ENCODE results near the gene LYZL1. TPM values are rescaled to one million over a fixed set of nuclear protein-coding genes. Genes with fewer than 3 reads are reported as not detected.
"Not testable (repeated sequence)": the region's sequence is repeated elsewhere in the genome, so short reads cannot be mapped to it uniquely, and the experiment has no call there.

LYZL1 gene
- total RNA-seq (not detected in 2 replicates), polyA plus RNA-seq (not detected in 2 replicates), polyA minus RNA-seq (ENCODE audit: low replicate concordance) (not detected in 2 replicates)
- polyA plus RNA-seq (2012) = not detected in 2 replicates

- not testable (repeated sequence) for H3K4me3 ChIP-seq (replicated peaks in 1 of 4; ENCODE audit: control extremely low read depth in 1 of 4, insufficient read depth in 1 of 4, low read depth in 3 of 4, low read length in 4 of 4)
Measured at GRCh38 chr10:29288906-29289305, at the start of gene LYZL1. TSS of gene LYZL1 (plus strand) at chr10:29289070. CDS start at chr10:29291868, 2,798 bp downstream.

GRCh38 chr10:29239569-29240472 lies 49.0 kb upstream of the LYZL1 start:
- peak in 1 of 2 donors; percentile 31 for DNase-seq (ENCODE audit: low read depth in 2 of 2)
- Histone ChIP-seq H4K20me1 (ENCODE audit: control insufficient read depth, extremely low read depth, insufficient read depth, low read length) (no peaks in the 10 kb centered on the region), H3K4me1 (ENCODE audit: control insufficient read depth, extremely low read depth, insufficient read depth, low read length) (no peaks in the 10 kb centered on the region), H3K9me3 (ENCODE audit: control insufficient read depth, insufficient read depth, low read depth, low read length) (no peaks in the 10 kb centered on the region), H3K4me2 (ENCODE audit: extremely low read depth, insufficient read depth, low read length) (no peak overlapping the region), H3K27ac (ENCODE audit: insufficient read depth, low read length) (no peak overlapping the region), H3K79me2 (ENCODE audit: control insufficient read depth, insufficient read depth, low read length) (no peaks in the 10 kb centered on the region), H3K36me3 (ENCODE audit: control insufficient read depth, insufficient read depth, low read length) (no peaks in the 10 kb centered on the region), H3K4me3 (replicated peaks in 1 of 4; ENCODE audit: control extremely low read depth in 1 of 4, insufficient read depth in 1 of 4, low read depth in 3 of 4, low read length in 4 of 4) (no peak overlapping the region), H3K27me3 (ENCODE audit: control insufficient read depth, insufficient read depth, low read length) (peaks cover 3% of the 10 kb centered on the region), H3K9ac (ENCODE audit: insufficient read depth, low read length) (no peak overlapping the region), H2AFZ (ENCODE audit: low read length) (no peak overlapping the region)
- TF ChIP-seq EZH2 (IDR thresholded peaks at IDR 0.05; ENCODE audit: low read length, missing control alignments) (no peak), CTCF (conservative IDR thresholded peaks at IDR 0.05 in 1 of 2, IDR thresholded peaks at IDR 0.05 in 1 of 2; ENCODE audit: low read depth in 1 of 2, low read length in 2 of 2) (peak; percentile 37 to 63)

More at GRCh38 chr10:29288906-29289305, at the start of gene LYZL1:
- not testable (repeated sequence) for H3K27ac ChIP-seq (ENCODE audit: insufficient read depth, low read length); H3K4me1 ChIP-seq (ENCODE audit: control insufficient read depth, extremely low read depth, insufficient read depth, low read length); H3K4me2 ChIP-seq (ENCODE audit: extremely low read depth, insufficient read depth, low read length); H2AFZ ChIP-seq (ENCODE audit: low read length); H3K9me3 ChIP-seq (ENCODE audit: control insufficient read depth, insufficient read depth, low read depth, low read length); H3K36me3 ChIP-seq (ENCODE audit: control insufficient read depth, insufficient read depth, low read length); H3K9ac ChIP-seq (ENCODE audit: insufficient read depth, low read length); H3K79me2 ChIP-seq (ENCODE audit: control insufficient read depth, insufficient read depth, low read length); H4K20me1 ChIP-seq (ENCODE audit: control insufficient read depth, extremely low read depth, insufficient read depth, low read length); DNase-seq (ENCODE audit: low read depth in 2 of 2); H3K27me3 ChIP-seq (ENCODE audit: control insufficient read depth, insufficient read depth, low read length)

GRCh38 chr10:29240986-29241660 lies 47.7 kb upstream of the LYZL1 start:
- peak in 1 of 2 donors; percentile 48 for DNase-seq (ENCODE audit: low read depth in 2 of 2)
- TF ChIP-seq CTCF (conservative IDR thresholded peaks at IDR 0.05 in 1 of 2, IDR thresholded peaks at IDR 0.05 in 1 of 2; ENCODE audit: low read depth in 1 of 2, low read length in 2 of 2) (no peak), EZH2 (IDR thresholded peaks at IDR 0.05; ENCODE audit: low read length, missing control alignments) (no peak)
- Histone ChIP-seq H3K4me3 (replicated peaks in 1 of 4; ENCODE audit: control extremely low read depth in 1 of 4, insufficient read depth in 1 of 4, low read depth in 3 of 4, low read length in 4 of 4) (no peak overlapping the region), H3K9ac (ENCODE audit: insufficient read depth, low read length) (no peak overlapping the region), H3K36me3 (ENCODE audit: control insufficient read depth, insufficient read depth, low read length) (no peaks in the 10 kb centered on the region), H3K27ac (ENCODE audit: insufficient read depth, low read length) (no peak overlapping the region), H3K4me2 (ENCODE audit: extremely low read depth, insufficient read depth, low read length) (no peak overlapping the region), H3K79me2 (ENCODE audit: control insufficient read depth, insufficient read depth, low read length) (no peaks in the 10 kb centered on the region), H3K9me3 (ENCODE audit: control insufficient read depth, insufficient read depth, low read depth, low read length) (no peaks in the 10 kb centered on the region), H4K20me1 (ENCODE audit: control insufficient read depth, extremely low read depth, insufficient read depth, low read length) (no peaks in the 10 kb centered on the region), H2AFZ (ENCODE audit: low read length) (peak overlapping the region; percentile 20), H3K4me1 (ENCODE audit: control insufficient read depth, extremely low read depth, insufficient read depth, low read length) (no peaks in the 10 kb centered on the region), H3K27me3 (ENCODE audit: control insufficient read depth, insufficient read depth, low read length) (peaks cover 3% of the 10 kb centered on the region)
